HG03457 (cell line): ENCODE results near the gene ZNF444.
"Not testable (repeated sequence)": the region's sequence is repeated elsewhere in the genome, so short reads cannot be mapped to it uniquely, and the experiment has no call there.

ENCODE experiments used
- ATAC-seq: cut with Tn5 transposase; IDR thresholded peaks from one replicate; pipeline ENCODE4 v1.9.1; 2021; ENCODE audit warnings: moderate number of reproducible peaks; ENCODE audit not compliant: unreplicated experiment

Gene ZNF444

DNA sequence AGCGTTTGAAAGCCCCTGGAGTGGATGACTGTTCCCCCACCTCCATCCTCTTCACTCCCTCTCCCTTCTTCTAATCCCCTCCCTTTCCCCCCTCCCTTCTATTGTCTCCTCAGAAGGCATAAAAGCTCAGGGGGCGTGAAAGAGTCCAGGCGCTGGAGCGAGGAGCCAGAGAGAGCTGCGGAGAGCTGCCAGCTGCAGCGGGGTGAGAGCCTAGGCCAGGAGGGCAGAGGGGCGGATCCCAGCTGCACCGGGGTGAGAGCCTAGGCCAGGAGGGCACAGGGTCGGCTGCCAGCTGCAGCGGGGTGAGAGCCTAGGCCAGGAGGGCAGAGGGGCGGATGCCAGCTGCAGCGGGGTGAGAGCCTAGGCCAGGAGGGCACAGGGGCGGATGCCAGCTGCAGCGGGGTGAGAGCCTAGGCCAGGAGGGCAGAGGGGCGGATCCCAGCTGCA is 34.8 kb downstream of the ZNF444 start, which contains the start of gene GALP:
Gene GALP (plus strand): TSS at position 148 of the 447 bp plus-strand sequence. CDS start 1,101 bp downstream, outside the sequence.
- ATAC-seq = not testable (repeated sequence)

DNA sequence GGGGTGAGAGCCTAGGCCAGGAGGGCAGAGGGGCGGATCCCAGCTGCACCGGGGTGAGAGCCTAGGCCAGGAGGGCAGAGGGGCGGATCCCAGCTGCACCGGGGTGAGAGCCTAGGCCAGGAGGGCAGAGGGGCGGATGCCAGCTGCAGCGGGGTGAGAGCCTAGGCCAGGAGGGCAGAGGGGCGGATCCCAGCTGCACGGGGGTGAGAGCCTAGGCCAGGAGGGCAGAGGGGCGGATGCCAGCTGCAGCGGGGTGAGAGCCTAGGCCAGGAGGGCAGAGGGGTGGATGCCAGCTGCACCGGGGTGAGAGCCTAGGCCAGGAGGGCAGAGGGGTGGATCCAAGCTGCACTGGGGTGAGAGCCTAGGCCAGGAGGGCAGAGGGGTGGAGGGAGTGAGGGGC is 35.2 kb downstream of the ZNF444 start:
- ATAC-seq = not testable (repeated sequence)

DNA sequence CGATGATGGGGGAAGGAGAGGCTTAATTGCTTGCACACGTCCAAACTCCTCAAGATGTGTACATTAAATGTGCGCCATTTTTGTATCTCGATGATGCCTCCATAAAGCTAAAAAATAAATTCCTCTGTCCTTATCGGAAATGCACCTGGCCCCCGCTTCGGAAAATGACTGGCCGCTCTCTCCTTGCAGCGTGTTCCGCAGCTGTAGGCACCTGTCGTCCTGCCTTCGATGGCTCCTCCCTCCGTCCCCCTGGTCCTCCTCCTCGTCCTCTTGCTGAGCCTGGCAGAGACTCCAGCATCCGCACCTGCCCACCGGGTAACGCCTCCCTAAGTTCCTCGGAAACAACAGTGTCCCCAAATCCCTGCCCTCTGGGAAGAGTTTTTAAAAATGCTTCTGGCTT is 35.8 kb downstream of the ZNF444 start:
- ATAC-seq = no peak

DNA sequence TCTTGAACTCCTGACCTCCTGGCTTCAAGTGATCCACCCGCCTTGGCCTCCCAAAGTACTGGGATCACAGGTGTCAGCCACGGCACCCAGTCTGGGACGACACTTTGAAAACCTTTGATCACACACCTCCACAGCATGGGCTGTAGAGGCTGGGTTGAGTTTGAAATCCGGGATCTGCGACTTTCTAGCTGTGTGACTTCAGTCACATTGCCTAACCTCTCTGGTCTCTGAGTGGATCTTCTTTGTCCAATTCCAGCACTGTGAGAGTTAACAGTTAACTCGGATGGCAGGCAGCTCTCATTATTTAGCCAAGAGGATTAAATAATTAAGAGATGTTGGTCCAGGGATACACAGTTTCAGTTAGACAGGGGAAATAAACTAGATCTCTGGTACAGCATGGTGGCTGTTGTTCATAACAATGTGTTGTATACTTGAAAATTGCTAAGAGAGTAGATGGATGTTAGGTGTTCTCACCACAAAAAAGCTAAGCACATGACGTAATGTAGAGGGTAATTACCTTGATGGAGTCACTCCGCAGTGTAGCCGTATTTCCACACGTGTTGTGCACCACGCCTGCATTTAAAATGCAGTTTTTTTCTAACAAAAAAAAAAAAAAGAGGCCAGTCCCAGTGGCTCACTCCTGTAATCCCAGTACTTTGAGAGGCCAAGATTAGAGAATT is 36.6 kb downstream of the ZNF444 start:
- ATAC-seq = no peak

DNA sequence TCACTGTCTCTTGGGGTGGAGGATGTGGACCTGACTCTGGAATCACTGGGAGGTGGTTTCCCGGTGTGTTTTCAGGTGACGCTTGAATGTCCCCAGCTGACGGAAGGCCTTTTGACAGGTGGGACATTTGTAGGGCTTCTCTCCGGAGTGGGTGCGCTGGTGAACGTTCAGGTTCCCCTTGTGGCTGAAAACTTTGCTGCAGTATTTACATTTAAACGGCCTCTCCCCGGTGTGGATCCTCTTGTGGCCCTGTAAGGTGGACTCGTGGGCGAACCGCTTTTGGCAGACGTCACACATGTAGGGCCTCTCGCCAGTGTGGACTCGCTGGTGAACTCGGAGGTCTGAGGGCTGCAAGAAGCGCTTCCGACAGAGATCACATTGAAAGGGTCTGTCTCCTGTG is 48.7 kb downstream of the ZNF444 start:
- no peak for ATAC-seq

DNA sequence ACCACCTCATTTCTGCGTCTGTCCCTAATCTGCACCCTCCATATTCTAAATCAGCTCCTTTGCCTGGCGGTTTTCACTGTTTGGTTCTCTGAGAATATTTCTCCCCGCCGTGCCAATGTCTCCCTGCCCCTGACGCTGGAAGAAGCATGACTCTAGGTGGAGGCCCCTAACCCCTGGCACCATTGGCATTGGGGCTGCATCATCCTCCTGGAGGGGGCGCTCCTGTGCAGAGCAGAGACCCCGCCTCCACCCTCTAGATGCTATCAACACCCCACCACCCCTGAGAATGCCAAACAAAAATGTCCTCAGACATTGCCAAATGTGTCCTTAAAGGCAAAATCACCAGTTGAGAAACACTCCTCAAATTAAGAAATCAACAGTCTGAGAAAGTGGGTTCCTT is 50.0 kb downstream of the ZNF444 start:
- no peak for ATAC-seq

DNA sequence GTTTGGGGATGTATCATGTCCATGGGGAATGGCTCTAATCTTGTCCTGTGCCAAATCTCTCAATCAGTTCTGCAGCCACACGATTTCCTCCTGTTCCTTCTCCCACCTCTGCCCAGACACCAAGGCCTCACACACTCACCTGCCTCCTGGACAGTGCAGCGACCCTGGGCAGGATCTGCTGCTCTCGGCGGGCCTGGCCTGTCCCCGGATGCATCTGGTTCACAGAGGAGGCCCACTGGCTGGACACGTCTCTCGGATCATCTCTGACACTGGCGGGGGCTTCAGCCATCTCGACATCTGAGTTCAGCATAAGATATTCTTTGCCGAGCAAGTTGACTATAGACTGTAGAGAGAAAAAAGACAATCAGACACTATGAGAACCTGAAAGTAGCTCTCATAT is 50.6 kb downstream of the ZNF444 start:
- no peak for ATAC-seq

DNA sequence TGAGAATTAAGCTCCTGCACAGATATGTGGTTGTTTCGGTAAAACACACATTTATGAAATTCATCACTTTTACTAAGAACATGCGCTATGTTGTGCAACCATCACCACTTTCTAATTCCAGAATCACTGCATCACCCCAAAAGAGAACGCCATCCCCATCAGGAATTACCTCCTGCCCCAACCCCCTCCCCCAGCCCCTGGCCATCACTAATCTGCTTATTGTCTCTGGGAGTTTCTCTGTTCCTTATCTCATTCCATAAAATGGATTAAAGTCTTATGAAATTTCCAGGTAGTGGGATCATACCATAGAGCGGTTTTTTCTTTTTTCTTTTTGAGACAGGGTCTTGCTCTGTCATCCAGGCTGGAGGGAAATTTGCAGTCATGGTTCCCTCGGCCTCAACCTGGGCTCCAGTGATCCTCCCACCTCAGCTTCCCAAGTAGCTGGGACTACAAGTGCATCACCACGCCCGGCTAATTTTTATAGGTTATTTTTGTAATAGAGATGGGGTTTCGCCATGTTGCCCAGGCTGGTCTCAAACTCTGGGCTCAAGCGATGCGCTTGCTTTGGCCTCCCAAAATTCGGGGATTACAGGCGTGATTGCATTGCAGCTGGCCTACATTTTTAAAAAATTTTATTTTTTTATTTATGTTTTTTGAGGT is 53.0 kb downstream of the ZNF444 start:
- ATAC-seq = no peak

DNA sequence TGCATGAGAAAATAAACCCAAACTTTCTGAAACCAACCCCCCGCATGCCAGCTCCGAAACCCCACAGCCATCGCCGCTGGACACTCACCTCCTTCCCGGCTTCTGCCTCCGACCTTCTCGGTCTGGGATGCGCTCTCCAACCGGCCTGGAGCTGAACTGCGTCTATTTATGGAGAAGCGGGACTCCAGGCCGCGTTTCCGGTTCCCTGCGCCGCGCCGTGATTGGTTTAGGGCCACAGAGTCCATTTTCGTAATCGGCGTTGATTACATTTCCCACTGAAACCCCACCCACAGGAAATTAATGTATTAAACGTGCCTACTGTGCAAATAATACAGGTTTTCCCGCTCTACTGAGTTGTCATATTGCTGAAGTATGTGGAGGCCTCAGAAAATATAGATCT is 56.6 kb downstream of the ZNF444 start, which contains the start of gene ZSCAN5B:
Gene ZSCAN5B (minus strand): TSS at position 138 of the 400 bp plus-strand sequence. CDS start 4,731 bp downstream, outside the sequence.
- ATAC-seq = not testable (repeated sequence)

DNA sequence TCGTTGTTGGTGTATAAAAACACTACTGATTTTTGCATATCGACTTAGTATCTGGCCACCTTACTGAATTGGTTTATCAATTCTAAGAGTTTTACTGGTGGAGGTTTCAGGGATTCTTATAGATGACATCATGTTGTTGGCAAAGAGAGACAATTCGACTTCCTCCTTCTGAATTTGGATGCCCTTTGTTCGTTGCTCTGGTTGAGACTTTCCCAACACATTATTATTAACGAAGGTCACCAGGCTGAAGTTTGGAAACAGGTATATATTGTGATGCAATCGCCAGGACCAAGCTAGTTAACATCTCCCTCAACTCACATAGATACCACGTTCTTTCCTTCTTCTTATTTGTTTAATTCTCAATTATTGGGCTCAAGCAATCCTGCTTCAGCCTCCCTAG is 58.6 kb downstream of the ZNF444 start:
- no peak for ATAC-seq

DNA sequence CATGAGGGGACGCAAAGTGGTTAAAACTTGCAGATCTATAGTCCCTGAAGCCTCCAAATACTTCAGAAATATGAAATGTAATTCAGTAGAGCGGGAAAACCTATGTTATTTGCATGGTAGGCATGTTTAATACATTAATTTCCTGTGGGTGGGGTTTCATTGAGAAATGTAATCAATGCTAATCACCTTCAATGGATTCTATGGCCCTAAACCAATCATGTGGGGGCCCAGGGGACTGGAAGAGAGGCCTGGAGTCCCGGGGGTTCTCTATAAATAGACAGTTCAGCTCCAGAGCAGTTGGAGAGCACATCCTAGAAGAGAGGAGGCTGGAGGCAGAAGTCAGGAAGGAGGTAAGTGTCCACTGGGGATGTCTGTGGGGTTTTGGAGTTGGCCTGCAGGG is 60.9 kb downstream of the ZNF444 start, which contains the start of gene ZSCAN5C:
Gene ZSCAN5C (plus strand): TSS at position 301 of the 400 bp plus-strand sequence. CDS start 3,641 bp downstream, outside the sequence.
- ATAC-seq = no peak

DNA sequence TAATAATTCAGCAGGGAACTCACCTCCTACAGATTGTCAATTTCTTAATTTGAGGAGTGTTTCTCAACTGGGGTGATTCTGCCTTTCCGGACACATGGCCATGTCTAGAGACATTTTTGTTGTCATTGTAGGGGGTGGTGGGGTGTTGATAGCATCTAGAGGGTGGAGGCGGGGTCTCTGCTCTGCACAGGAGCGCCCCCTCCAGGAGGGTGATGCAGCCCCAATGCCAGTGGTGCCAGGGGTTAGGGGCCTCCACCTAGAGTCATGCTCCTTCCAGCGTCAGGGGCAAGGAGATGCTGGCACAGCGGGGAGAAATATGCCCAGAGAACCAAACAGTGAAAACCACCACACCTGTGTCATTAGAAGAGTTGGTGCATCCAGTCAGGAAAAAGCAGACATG is 66.5 kb downstream of the ZNF444 start:
- ATAC-seq = not testable (repeated sequence)

DNA sequence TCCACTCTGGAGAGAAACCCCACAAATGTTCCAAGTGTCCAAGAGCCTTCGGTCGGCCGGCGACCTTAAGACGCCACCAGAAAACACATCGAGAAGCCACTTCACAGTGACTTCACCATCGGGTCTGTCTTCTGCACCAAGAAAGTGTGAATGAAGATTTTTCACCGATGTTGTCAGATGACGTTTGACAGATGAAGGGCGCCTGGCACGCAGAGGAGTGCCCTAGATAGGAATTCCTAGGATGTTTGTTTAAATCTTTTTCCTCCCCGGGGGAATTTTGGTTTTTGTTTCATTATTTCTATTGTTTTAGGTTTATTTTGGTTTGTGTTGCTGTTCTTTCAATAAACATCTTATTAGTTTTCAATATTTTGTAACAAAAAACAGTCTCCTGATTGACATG is 68.0 kb downstream of the ZNF444 start:
- ATAC-seq = no peak

DNA sequence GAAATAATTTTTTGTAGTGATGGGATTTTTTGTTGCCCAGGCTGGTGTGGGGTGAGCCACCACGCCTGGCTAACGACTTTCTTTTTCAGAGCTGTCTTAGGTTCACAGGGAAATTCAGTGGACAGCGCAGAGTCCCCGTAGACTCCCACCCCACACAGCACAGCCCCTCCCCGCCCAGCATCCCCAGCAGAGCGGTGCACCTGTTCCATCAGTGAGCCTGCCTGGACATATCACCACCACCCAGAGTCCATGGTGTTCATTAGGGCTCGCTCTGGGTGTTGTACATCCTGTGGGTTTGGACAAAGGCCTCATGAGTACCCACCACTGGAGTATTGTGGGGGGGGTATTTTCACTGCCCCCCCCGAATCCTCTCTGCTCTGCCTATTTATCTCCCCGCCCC is 68.9 kb downstream of the ZNF444 start:
- not testable (repeated sequence) for ATAC-seq
